ENCODE results near the gene NCKAP1. TPM values are rescaled to one million over a fixed set of nuclear protein-coding genes. Genes with fewer than 3 reads are reported as not detected.

NCKAP1 gene
- total and polyA plus RNA-seq, 2 donors (not counting 3 experiments of a cell fraction or from before 2014, with no cell fraction given): 49.4 to 130 TPM

- no peaks in the 10 kb centered on the region for H3K9me1 ChIP-seq (replicated peaks; ENCODE audit: control insufficient read depth, extremely low read depth, insufficient read depth, low read length)
- no peak overlapping the region for H3K4me2 ChIP-seq (ENCODE audit: insufficient read depth, low read length)
- H4K20me1 ChIP-seq (replicated peaks; ENCODE audit: control insufficient read depth, extremely low read depth, insufficient read depth, low read length): no peaks in the 10 kb centered on the region
- CTCF ChIA-PET: interaction anchor here (1.1 kb wide), 1 partner anchor 22 kb away, joined by 3 read pairs; no protein-coding TSS in a partner anchor
- intact Hi-C loops (cut with micrococcal nuclease) (no loop called here), dilution Hi-C loops (cut with MboI; ENCODE audit: extremely low pct_ligation_motif_present, low sequenced_read_pairs) (no loop called here)
- DNase-seq (ENCODE audit: low read depth, low spot score): no peak
- H3K9me3 ChIP-seq (replicated peaks; ENCODE audit: control insufficient read depth, insufficient read depth, low read length): no peaks in the 10 kb centered on the region
- no peaks in the 10 kb centered on the region for H3K79me2 ChIP-seq (ENCODE audit: control insufficient read depth, insufficient read depth, low read length)
- H3K9ac ChIP-seq (replicated peaks; ENCODE audit: extremely low read depth, insufficient read depth, low read length): no peak overlapping the region
- no peak overlapping the region for H3K27ac ChIP-seq (ENCODE audit: insufficient read depth, low read depth, low read length)
- POLR2A ChIA-PET: no interaction called here
- no peak for TF ChIP-seq FOS (IDR thresholded peaks at IDR 0.05; ENCODE audit: borderline replicate concordance, insufficient read depth, low read length)
- H2AFZ ChIP-seq (ENCODE audit: low read depth, low read length): no peak overlapping the region
- no peak overlapping the region for H3K4me3 ChIP-seq (replicated peaks in 1 of 3; ENCODE audit: insufficient read depth in 1 of 3, low read depth in 1 of 3, low read length in 3 of 3)
- H3K27me3 ChIP-seq (ENCODE audit: control insufficient read depth in 2 of 2, insufficient read depth in 2 of 2, low read length in 2 of 2): no peaks in the 10 kb centered on the region
- no TSS peak for BruUV-seq (replicated peaks)
- FAIRE-seq: no peak
- H3K4me1 ChIP-seq (ENCODE audit: control insufficient read depth, extremely low read depth, insufficient read depth, low read length): no peaks in the 10 kb centered on the region
- H3K36me3 ChIP-seq (ENCODE audit: control insufficient read depth in 2 of 2, extremely low read depth in 1 of 2, insufficient read depth in 2 of 2, low read length in 2 of 2): no peaks in the 10 kb centered on the region
Measured at GRCh38 chr2:182895798-182896197, 142.5 kb downstream of the NCKAP1 start.

DNA sequence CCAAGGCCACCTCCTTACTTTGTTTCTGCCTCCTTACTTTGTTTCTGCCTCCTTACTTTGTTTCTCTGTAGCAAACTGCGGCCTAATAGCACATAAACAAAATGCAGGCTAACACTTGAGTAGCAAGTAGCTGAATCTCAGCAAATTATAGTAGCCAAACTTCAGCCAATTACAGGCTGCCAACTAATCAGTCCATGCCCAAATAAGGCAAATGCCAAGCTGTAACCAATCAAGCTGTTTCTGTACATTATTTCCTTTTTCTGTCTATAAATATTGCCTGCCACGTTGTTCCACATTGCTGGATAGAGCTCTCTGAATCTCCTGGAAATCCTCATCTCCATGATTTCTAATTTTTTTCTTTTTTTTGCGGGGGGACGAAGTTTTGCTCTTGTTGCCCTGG, 143.1 kb downstream of the NCKAP1 start:
- ChIA-PET POLR2A (no interaction called here), CTCF (interaction anchor here (1.1 kb wide), 1 partner anchor 22 kb away, joined by 3 read pairs; no protein-coding TSS in a partner anchor)
- dilution Hi-C loops (cut with MboI; ENCODE audit: extremely low pct_ligation_motif_present, low sequenced_read_pairs): no loop called here

More for the DNA sequence above, 143.1 kb downstream of the NCKAP1 start:
- H3K9me1 ChIP-seq (replicated peaks; ENCODE audit: control insufficient read depth, extremely low read depth, insufficient read depth, low read length): no peaks in the 10 kb centered on the region
- no peaks in the 10 kb centered on the region for H3K4me1 ChIP-seq (ENCODE audit: control insufficient read depth, extremely low read depth, insufficient read depth, low read length)
- TF ChIP-seq, protein P1, sequence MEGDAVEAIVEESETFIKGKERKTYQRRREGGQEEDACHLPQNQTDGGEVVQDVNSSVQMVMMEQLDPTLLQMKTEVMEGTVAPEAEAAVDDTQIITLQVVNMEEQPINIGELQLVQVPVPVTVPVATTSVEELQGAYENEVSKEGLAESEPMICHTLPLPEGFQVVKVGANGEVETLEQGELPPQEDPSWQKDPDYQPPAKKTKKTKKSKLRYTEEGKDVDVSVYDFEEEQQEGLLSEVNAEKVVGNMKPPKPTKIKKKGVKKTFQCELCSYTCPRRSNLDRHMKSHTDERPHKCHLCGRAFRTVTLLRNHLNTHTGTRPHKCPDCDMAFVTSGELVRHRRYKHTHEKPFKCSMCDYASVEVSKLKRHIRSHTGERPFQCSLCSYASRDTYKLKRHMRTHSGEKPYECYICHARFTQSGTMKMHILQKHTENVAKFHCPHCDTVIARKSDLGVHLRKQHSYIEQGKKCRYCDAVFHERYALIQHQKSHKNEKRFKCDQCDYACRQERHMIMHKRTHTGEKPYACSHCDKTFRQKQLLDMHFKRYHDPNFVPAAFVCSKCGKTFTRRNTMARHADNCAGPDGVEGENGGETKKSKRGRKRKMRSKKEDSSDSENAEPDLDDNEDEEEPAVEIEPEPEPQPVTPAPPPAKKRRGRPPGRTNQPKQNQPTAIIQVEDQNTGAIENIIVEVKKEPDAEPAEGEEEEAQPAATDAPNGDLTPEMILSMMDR (IDR thresholded peaks at IDR 0.05; ENCODE audit: extremely low read depth in 1 of 2, insufficient read depth in 1 of 2, low read depth in 1 of 2, low read length in 2 of 2): no peak
- TF ChIP-seq POLR2A (IDR thresholded peaks at IDR 0.05; ENCODE audit: low read depth, low read length) (no peak), EZH2 (IDR thresholded peaks at IDR 0.05; ENCODE audit: borderline replicate concordance, low read depth, low read length, severe bottlenecking) (no peak), MYC (IDR thresholded peaks at IDR 0.05; ENCODE audit: low read depth, low read length) (no peak), GATA2 (IDR thresholded peaks at IDR 0.05; ENCODE audit: insufficient read depth, insufficient read length, low read depth, low read length) (no peak), FOS (IDR thresholded peaks at IDR 0.05; ENCODE audit: borderline replicate concordance, insufficient read depth, low read length) (no peak), MAX (IDR thresholded peaks at IDR 0.05; ENCODE audit: insufficient read depth, insufficient read length) (no peak), JUN (IDR thresholded peaks at IDR 0.05; ENCODE audit: borderline replicate concordance, insufficient read depth, insufficient read length, low read depth) (no peak), POLR2AphosphoS5 (IDR thresholded peaks at IDR 0.05; ENCODE audit: insufficient read depth, low read depth, low read length) (no peak)
- no peaks in the 10 kb centered on the region for H3K27me3 ChIP-seq (ENCODE audit: control insufficient read depth in 2 of 2, insufficient read depth in 2 of 2, low read length in 2 of 2)
- H3K79me2 ChIP-seq (ENCODE audit: control insufficient read depth, insufficient read depth, low read length): no peaks in the 10 kb centered on the region
- H3K27ac ChIP-seq (ENCODE audit: insufficient read depth, low read depth, low read length): no peak overlapping the region
- no peak for FAIRE-seq
- H3K9me3 ChIP-seq (replicated peaks; ENCODE audit: control insufficient read depth, insufficient read depth, low read length): no peaks in the 10 kb centered on the region
- no peaks in the 10 kb centered on the region for H3K36me3 ChIP-seq (ENCODE audit: control insufficient read depth in 2 of 2, extremely low read depth in 1 of 2, insufficient read depth in 2 of 2, low read length in 2 of 2)
- H2AFZ ChIP-seq (ENCODE audit: low read depth, low read length): no peak overlapping the region
- no peak overlapping the region for H3K9ac ChIP-seq (replicated peaks; ENCODE audit: extremely low read depth, insufficient read depth, low read length)
- intact Hi-C loops (cut with micrococcal nuclease): no loop called here
- no peak for DNase-seq (ENCODE audit: low read depth, low spot score)
- no TSS peak for BruUV-seq (replicated peaks)
- no peaks in the 10 kb centered on the region for H4K20me1 ChIP-seq (replicated peaks; ENCODE audit: control insufficient read depth, extremely low read depth, insufficient read depth, low read length)
- no peak overlapping the region for H3K4me3 ChIP-seq (replicated peaks in 1 of 3; ENCODE audit: insufficient read depth in 1 of 3, low read depth in 1 of 3, low read length in 3 of 3)
- H3K4me2 ChIP-seq (ENCODE audit: insufficient read depth, low read length): no peak overlapping the region

Data from endothelial cell of umbilical vein (primary cell).